NB4 (cell line): ENCODE data around the gene CDC42EP1.

Experiments used
- CTCF ChIP-seq: IDR thresholded peaks from one replicate; pipeline ENCODE4 v1.5.1; 2012; ENCODE audit warnings: low read depth, low read length
- MYC ChIP-seq: IDR thresholded peaks from 2 replicates; pipeline ENCODE4 v1.6.1; 2011; ENCODE audit warnings: low read depth, low read length
- POLR2A ChIP-seq: IDR thresholded peaks from 2 replicates; pipeline ENCODE4 v1.6.1; 2011; ENCODE audit warnings: mild to moderate bottlenecking; ENCODE audit not compliant: insufficient read length; ENCODE audit errors: extremely low read depth
- TF ChIP-seq, protein P1 (sequence below): IDR thresholded peaks from 2 replicates; pipeline ENCODE4 v1.6.1; 2011; ENCODE audit warnings: low read depth, low read length

DNA sequence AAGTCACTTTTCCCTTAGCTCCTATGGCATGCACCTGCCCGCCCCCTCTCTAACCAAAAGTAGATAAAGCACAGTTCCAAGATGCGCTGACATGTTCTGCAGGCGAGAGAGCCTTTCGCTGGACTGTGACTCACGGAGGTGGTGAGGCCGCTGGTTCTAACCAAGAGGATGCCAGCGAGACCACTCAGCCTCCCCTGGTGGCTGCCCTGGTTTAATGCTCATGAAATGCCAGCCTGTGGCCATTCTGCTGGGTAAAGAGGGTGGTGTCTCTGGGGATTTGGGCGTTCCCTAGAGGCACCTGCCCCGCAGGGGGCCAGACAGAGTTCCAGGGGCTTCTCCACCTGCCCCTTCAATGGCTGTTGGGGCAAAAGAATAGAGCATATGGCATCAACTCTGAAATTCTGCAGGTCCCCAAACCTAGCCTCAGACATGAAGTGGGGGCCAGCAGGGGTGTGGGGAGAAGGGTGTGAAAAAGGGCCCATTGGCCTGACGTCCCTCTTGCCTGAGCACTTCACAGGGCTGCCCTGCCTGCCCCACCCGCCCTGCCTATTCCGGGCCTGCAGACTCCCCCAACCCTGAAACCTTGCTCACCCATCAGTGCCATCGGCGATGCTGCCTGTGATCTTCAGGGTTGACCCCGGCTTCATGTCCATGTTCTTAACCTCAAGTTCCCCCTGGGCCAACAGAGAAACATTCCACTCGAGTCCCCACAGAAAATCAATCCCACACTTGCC lies 11.1 kb downstream of the CDC42EP1 start:
- TF ChIP-seq POLR2A = no peak
- TF ChIP-seq CTCF = no peak
- TF ChIP-seq, protein P1, sequence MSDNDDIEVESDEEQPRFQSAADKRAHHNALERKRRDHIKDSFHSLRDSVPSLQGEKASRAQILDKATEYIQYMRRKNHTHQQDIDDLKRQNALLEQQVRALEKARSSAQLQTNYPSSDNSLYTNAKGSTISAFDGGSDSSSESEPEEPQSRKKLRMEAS = no peak
- TF ChIP-seq MYC = no peak
